K562 (cell line): ENCODE measurements around the gene OPRL1. TPM values are rescaled to one million over a fixed set of nuclear protein-coding genes. Genes with fewer than 3 reads are reported as not detected.
A peak's percentile ranks its signal among the peaks of the same experiment; 100 is the strongest.

Source experiments
- ATAC-seq: fragments of 200-7000 bp; cut with Tn5 transposase; 3 replicates; pipeline ENCODE4 v1.9.1; 2020; ENCODE audit warnings: moderate library complexity
- BruUV-seq: library from RNA; stranded (reverse); fragments of 400-500 nt; replicated peaks from 2 replicates; lab custom pipeline; 2021; lab: Mats Ljungman, UMichigan
- CTCF ChIA-PET: fragments of 300-600 bp; formaldehyde crosslinking; extraction: SDS; loops from one replicate; lab custom pipeline; 2021; ENCODE audit warnings: low intra/inter-chr PET ratio; lab: Yijun Ruan, JAX
- POLR2A ChIA-PET: fragments of 300-600, 350-650 bp; sonication (Branson Sonifier 250); formaldehyde crosslinking; extraction: SDS; loops from one replicate; lab custom pipeline; 2021; ENCODE audit warnings: antibody characterized with exemption, inconsistent platforms; lab: Yijun Ruan, JAX
- DNase-seq, 4 experiments: peaks; one replicate each; pipeline versions ENCODE4 v3.0.0 to v3.0.0-alpha.2; 2011 to 2018; ENCODE audit warnings: low spot score in 3 of 4, mixed read lengths in 3 of 4; ENCODE audit errors: extremely low read depth in 1 of 4
- FAIRE-seq: peaks from 2 replicates; lab custom pipeline; 2011; peaks lifted over from hg19 to GRCh38; lab: Jason Lieb, UNC
- H2AFZ ChIP-seq: 2 replicates; pipeline ENCODE4 v1.6.0; 2011; ENCODE audit warnings: low read depth, low read length, control low read depth, inconsistent platforms
- H3K27ac ChIP-seq: fragments of 200-600 bp; 3 replicates; pipeline ENCODE4 v1.8.0; 2011; ENCODE audit warnings: low read depth, mild to moderate bottlenecking, control low read depth, inconsistent platforms, low read length, moderate library complexity, mixed read lengths; ENCODE audit errors: extremely low read depth
- H3K27me3 ChIP-seq, 2 experiments: fragments of 300-600 bp in 1 of 2; 2 replicates in 1 of 2; 3 replicates in 1 of 2; pipeline versions ENCODE4 v1.6.0 to v1.8.0; 2011; ENCODE audit warnings: inconsistent platforms in 2 of 2, low read length in 2 of 2, mild to moderate bottlenecking in 1 of 2, mixed read lengths in 1 of 2, moderate library complexity in 1 of 2; ENCODE audit not compliant: control insufficient read depth in 2 of 2, insufficient read depth in 2 of 2
- H3K36me3 ChIP-seq: fragments of 300-600 bp; 3 replicates; pipeline ENCODE4 v1.8.0; 2011; ENCODE audit warnings: mild to moderate bottlenecking, low read length, inconsistent platforms; ENCODE audit not compliant: control insufficient read depth, insufficient read depth
- H3K4me1 ChIP-seq, 2 experiments: fragments of 200-600 bp in 1 of 2; replicated peaks in 1 of 2; 2 replicates in 1 of 2; 3 replicates in 1 of 2; pipeline versions ENCODE4 v1.5.1 to v1.8.0; 2011; ENCODE audit warnings: inconsistent platforms in 2 of 2, low read length in 2 of 2, mild to moderate bottlenecking in 1 of 2, mixed read lengths in 1 of 2, moderate library complexity in 1 of 2; ENCODE audit not compliant: control insufficient read depth in 2 of 2, insufficient read depth in 2 of 2
- H3K4me2 ChIP-seq: 2 replicates; pipeline ENCODE4 v1.6.1; 2011; ENCODE audit warnings: low read length, control low read depth, inconsistent platforms, mixed read lengths; ENCODE audit not compliant: insufficient read depth
- H3K4me3 ChIP-seq: fragments of 200-600 bp; sonication (generic), shearing (Covaris generic); 2 replicates; pipeline ENCODE4 v1.5.1; 2016; ENCODE audit warnings: control low read depth, inconsistent platforms
- H3K79me2 ChIP-seq: fragments of 200-600 bp; 3 replicates; pipeline ENCODE4 v1.8.0; 2011; ENCODE audit warnings: low read length, inconsistent platforms; ENCODE audit not compliant: control insufficient read depth, insufficient read depth
- H3K9ac ChIP-seq, 2 experiments: 2 replicates each; pipeline versions ENCODE4 v1.6.0 to v1.6.1; 2011; ENCODE audit warnings: low read depth in 2 of 2, low read length in 2 of 2, control low read depth in 1 of 2, inconsistent platforms in 1 of 2, mild to moderate bottlenecking in 1 of 2, mixed read lengths in 1 of 2; ENCODE audit not compliant: insufficient read depth in 1 of 2
- H3K9me1 ChIP-seq: one replicate; pipeline ENCODE4 v1.6.0; 2011; ENCODE audit warnings: inconsistent platforms, mild to moderate bottlenecking, low read length, moderate library complexity; ENCODE audit not compliant: control insufficient read depth, insufficient read depth
- H3K9me3 ChIP-seq: replicated peaks from 2 replicates; pipeline ENCODE4 v1.5.1; 2011; ENCODE audit warnings: low read depth, low read length, inconsistent platforms; ENCODE audit not compliant: control insufficient read depth, insufficient read depth
- H4K20me1 ChIP-seq: replicated peaks from 2 replicates; pipeline ENCODE4 v1.6.1; 2011; ENCODE audit warnings: low read length, inconsistent platforms, mixed read lengths; ENCODE audit not compliant: control insufficient read depth, insufficient read depth
- MEIS2 ChIP-seq: fragments of 450-650 bp; IDR thresholded peaks from 2 replicates; pipeline ENCODE4 v1.6.1; 2014; ENCODE audit warnings: mild to moderate bottlenecking; ENCODE audit not compliant: partially characterized antibody
- MYBL2 ChIP-seq, 2 experiments: fragments of 450-650 bp in 1 of 2; sonication (generic) in 1 of 2; formaldehyde crosslinking in 1 of 2; IDR thresholded peaks; 2 replicates each; pipeline versions ENCODE4 v1.6.1 to v1.8.1; 2017 to 2022; ENCODE audit warnings: borderline replicate concordance in 1 of 2, inconsistent platforms in 1 of 2, low read depth in 1 of 2, mild to moderate bottlenecking in 1 of 2, missing genetic modification reagents in 1 of 2, moderate library complexity in 1 of 2
- NFIC ChIP-seq: fragments of 450-650 bp; IDR thresholded peaks from 2 replicates; pipeline ENCODE4 v1.6.1; 2017; ENCODE audit warnings: mild to moderate bottlenecking, inconsistent platforms
- ZNF12 ChIP-seq: sonication (generic); formaldehyde crosslinking; IDR thresholded peaks from 2 replicates; pipeline ENCODE4 v1.4.0; 2020; ENCODE audit warnings: mild to moderate bottlenecking, missing genetic modification reagents
- WGBS: fragments of 100-300 bp; shearing (Covaris generic); methylation state at CpG from one replicate; pipeline ENCODE4 v1.1.6; 2016; ENCODE audit warnings: low coverage, mixed read lengths; ENCODE audit not compliant: insufficient coverage; ENCODE audit errors: missing lambda C conversion rate; 5-methylcytosine and 5-hydroxymethylcytosine counted together
- in situ Hi-C: fragments of 300-500 bp; cut with MboI; formaldehyde crosslinking; loops from 4 replicates; pipeline ENCODE4 v1.15.0; 2018; ENCODE audit warnings: inconsistent platforms, mixed read lengths
- intact Hi-C: fragments of 100-400 bp; cut with micrococcal nuclease; formaldehyde crosslinking; loops from 2 replicates; pipeline ENCODE4 v1.14.2; 2022
- polyA plus RNA-seq, 8 experiments: library from polyadenylated mRNA; depleted of rRNA in 4 of 8; stranded (reverse) in 5 of 8; unstranded in 3 of 8; fragments of >200 nt; fragmentation: Nextera tagmentation in 2 of 8; fragmentation: Illumina TruSeq in 1 of 8; extraction: Ambion mirVana in 2 of 8; extraction: Trizol in 1 of 8; gene quantifications; 2 replicates each; pipeline versions ENCODE4 v1.2.1 to v1.2.3, GENCODE V29; 2011 to 2014; ENCODE audit warnings: inconsistent platforms in 1 of 8, missing spikeins in 1 of 8
- total RNA-seq, 7 experiments: library from RNA; depleted of rRNA in 6 of 7; stranded (reverse); fragments of >200 nt in 6 of 7; fragmentation: Illumina TruSeq in 2 of 7; extraction: Trizol in 2 of 7; gene quantifications; 2 replicates each; pipeline versions ENCODE4 v1.2.1 to v1.2.3, GENCODE V29; 2011 to 2021; ENCODE audit warnings: low replicate concordance in 1 of 7
- TF ChIP-seq, protein P1 (sequence below): IDR thresholded peaks from 2 replicates; pipeline ENCODE4 v1.6.1; 2011; ENCODE audit not compliant: insufficient read length; ENCODE audit errors: extremely low read depth

The OPRL1 gene
- total and polyA plus RNA-seq, 9 of the 15 experiments (the other 6 are each of a cell fraction or from before 2014, with no cell fraction given), result 0.06 to 0.33 (median 0.11) TPM; not detected in 2

GRCh38 chr20:64102647-64103354, 22.9 kb downstream of the OPRL1 start (continued):
- TF ChIP-seq, protein P1, sequence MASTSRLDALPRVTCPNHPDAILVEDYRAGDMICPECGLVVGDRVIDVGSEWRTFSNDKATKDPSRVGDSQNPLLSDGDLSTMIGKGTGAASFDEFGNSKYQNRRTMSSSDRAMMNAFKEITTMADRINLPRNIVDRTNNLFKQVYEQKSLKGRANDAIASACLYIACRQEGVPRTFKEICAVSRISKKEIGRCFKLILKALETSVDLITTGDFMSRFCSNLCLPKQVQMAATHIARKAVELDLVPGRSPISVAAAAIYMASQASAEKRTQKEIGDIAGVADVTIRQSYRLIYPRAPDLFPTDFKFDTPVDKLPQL, result no peak
- TF ChIP-seq, all 486 proteins: peak for 3

DNA sequence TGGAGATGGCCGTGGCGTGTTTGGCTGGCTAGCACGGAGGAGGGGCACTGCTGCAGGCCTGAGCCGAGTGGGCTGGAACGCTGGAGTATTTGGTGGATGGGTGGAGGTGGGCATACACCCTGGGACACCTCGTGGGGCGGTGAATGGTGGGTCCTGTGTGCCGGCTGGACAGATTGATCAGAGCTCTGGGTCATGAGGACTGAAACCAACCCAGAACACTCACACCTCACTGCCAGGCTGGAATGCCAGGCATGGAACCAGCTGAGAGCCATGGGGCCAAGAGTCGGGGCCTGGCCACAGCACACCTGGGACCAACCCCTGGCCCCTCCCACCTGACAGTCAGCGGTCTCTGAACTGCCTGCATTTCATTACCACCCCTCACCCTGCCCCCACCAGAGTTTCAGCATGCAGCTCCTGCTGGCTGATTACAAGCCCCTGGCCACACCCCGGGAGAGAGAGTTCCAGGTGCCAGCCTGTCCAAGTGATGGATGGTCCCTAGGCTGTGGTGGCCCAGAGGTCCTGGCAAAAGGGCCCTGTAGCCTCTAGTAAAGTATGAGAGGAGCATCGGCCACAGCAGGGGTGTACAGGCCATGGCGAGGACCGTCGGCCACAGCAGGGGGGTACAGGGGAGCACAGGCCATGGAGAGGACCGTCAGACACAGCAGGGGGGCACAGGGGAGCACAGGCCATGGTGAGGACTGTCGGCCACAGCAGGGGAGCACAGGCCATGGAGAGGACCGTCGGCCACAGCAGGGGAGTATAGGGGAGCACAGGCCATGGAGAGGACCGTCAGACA, 24.2 kb downstream of the OPRL1 start:
- Histone ChIP-seq H3K4me1 (peaks cover 0 to 51% of the 10 kb centered on the region in 2 experiments; a peak in 4 of 5 replicates), H2AFZ (no peak overlapping the region), H4K20me1 (peaks cover 16% of the 10 kb centered on the region), H3K36me3 (no peaks in the 10 kb centered on the region), H3K9ac (no peak overlapping the region), H3K4me2 (no peak overlapping the region), H3K9me3 (no peaks in the 10 kb centered on the region), H3K27me3 (peaks cover 46 to 86% of the 10 kb centered on the region in 2 experiments), H3K9me1 (peaks cover 2% of the 10 kb centered on the region), H3K27ac (no peak overlapping the region), H3K4me3 (no peak overlapping the region), H3K79me2 (no peaks in the 10 kb centered on the region)
- no TSS peak for BruUV-seq
- DNase-seq (no peak), FAIRE-seq (no peak), ATAC-seq (no peak)
- peak; percentile 10 for TF ChIP-seq MEIS2
- no peak for TF ChIP-seq NFIC
- no peak for TF ChIP-seq MYBL2 (IDR thresholded peaks at IDR 0.05; ENCODE audit: low read depth)
- no peak for TF ChIP-seq MYBL2 (CRISPR knock-in tag; IDR thresholded peaks at IDR 0.05; ENCODE audit: borderline replicate concordance)
- no peak for TF ChIP-seq ZNF12 (CRISPR knock-in tag)
- intact Hi-C loops (no loop called here), in situ Hi-C loops (no loop called here)
- ChIA-PET CTCF (no interaction called here), POLR2A (no interaction called here)
- 2% methylated on average over 19 of the region's 20 CpGs for WGBS
